Activated naive CD4-positive, alpha-beta T cell treated with anti-CD3 and anti-CD28 coated beads, Interleukin-2, amount 50 U/mL, for 24 hours (primary cell): Measurements from ENCODE around the gene CERS2.

Source experiments
- H3K27ac Mint-ChIP-seq: one replicate; pipeline ENCODE4 v1.8.0; 2021; ENCODE audit warnings: mild to moderate bottlenecking, mixed read lengths
- H3K27me3 Mint-ChIP-seq: one replicate; pipeline ENCODE4 v1.8.0; 2021; ENCODE audit warnings: mixed read lengths
- H3K36me3 Mint-ChIP-seq: one replicate; pipeline ENCODE4 v1.8.0; 2021; ENCODE audit warnings: mixed read lengths
- H3K4me1 Mint-ChIP-seq: one replicate; pipeline ENCODE4 v1.8.0; 2021; ENCODE audit warnings: mixed read lengths
- H3K4me3 Mint-ChIP-seq: one replicate; pipeline ENCODE4 v1.8.0; 2021; ENCODE audit warnings: mild to moderate bottlenecking, mixed read lengths
- H3K9me3 Mint-ChIP-seq: one replicate; pipeline ENCODE4 v1.8.0; 2021; ENCODE audit warnings: mixed read lengths

CERS2 gene

GRCh38 chr1:150979092-150980056, 4.7 kb upstream of the CERS2 start:
- H3K27me3 Mint-ChIP-seq: no peaks in the 10 kb centered on the region
- H3K4me3 Mint-ChIP-seq: peak overlapping the region; percentile 47
- no peaks in the 10 kb centered on the region for H3K9me3 Mint-ChIP-seq
- peaks cover 45% of the 10 kb centered on the region for H3K4me1 Mint-ChIP-seq
- H3K27ac Mint-ChIP-seq: no peak overlapping the region
- H3K36me3 Mint-ChIP-seq: no peaks in the 10 kb centered on the region

GRCh38 chr1:150976879-150977694, 2.5 kb upstream of the CERS2 start:
- Mint-ChIP-seq H3K9me3 (no peaks in the 10 kb centered on the region), H3K36me3 (peaks cover 4% of the 10 kb centered on the region), H3K27me3 (no peaks in the 10 kb centered on the region), H3K4me1 (peaks cover 57% of the 10 kb centered on the region), H3K27ac (peak overlapping the region; percentile 86), H3K4me3 (peak overlapping the region; percentile 81)

GRCh38 chr1:150976401-150976821, 1.8 kb upstream of the CERS2 start:
- Mint-ChIP-seq H3K9me3 (no peaks in the 10 kb centered on the region), H3K4me3 (peak overlapping the region; percentile 81), H3K36me3 (peaks cover 4% of the 10 kb centered on the region), H3K4me1 (peaks cover 64% of the 10 kb centered on the region), H3K27me3 (no peaks in the 10 kb centered on the region), H3K27ac (peak overlapping the region; percentile 13)

- peaks cover 4% of the 10 kb centered on the region for H3K36me3 Mint-ChIP-seq
- H3K4me3 Mint-ChIP-seq: peak overlapping the region; percentile 90
- H3K9me3 Mint-ChIP-seq: no peaks in the 10 kb centered on the region
- peak overlapping the region; percentile 92 for H3K27ac Mint-ChIP-seq
- no peaks in the 10 kb centered on the region for H3K27me3 Mint-ChIP-seq
- peaks cover 69% of the 10 kb centered on the region for H3K4me1 Mint-ChIP-seq
Observed at GRCh38 chr1:150973836-150974579, 627 bp downstream of the CERS2 start.

GRCh38 chr1:150973258-150973835, 1.3 kb downstream of the CERS2 start:
- Mint-ChIP-seq H3K4me3 (peak overlapping the region; percentile 90), H3K9me3 (no peaks in the 10 kb centered on the region), H3K36me3 (peaks cover 4% of the 10 kb centered on the region), H3K27me3 (no peaks in the 10 kb centered on the region), H3K27ac (peak overlapping the region; percentile 92), H3K4me1 (peaks cover 67% of the 10 kb centered on the region)

- H3K27me3 Mint-ChIP-seq: no peaks in the 10 kb centered on the region
- H3K9me3 Mint-ChIP-seq: no peaks in the 10 kb centered on the region
- H3K4me3 Mint-ChIP-seq: peak overlapping the region; percentile 90
- H3K36me3 Mint-ChIP-seq: peaks cover 6% of the 10 kb centered on the region
- H3K27ac Mint-ChIP-seq: peak overlapping the region; percentile 72
- H3K4me1 Mint-ChIP-seq: peaks cover 58% of the 10 kb centered on the region
Observed at GRCh38 chr1:150972417-150972940, 2.2 kb downstream of the CERS2 start.

GRCh38 chr1:150971583-150972416, 2.8 kb downstream of the CERS2 start:
- Mint-ChIP-seq H3K36me3 (peaks cover 7% of the 10 kb centered on the region), H3K4me1 (peaks cover 51% of the 10 kb centered on the region), H3K9me3 (no peaks in the 10 kb centered on the region), H3K27ac (peak overlapping the region; percentile 72), H3K27me3 (no peaks in the 10 kb centered on the region), H3K4me3 (peak overlapping the region; percentile 90)

GRCh38 chr1:150970808-150971582, 3.6 kb downstream of the CERS2 start:
- Mint-ChIP-seq H3K27me3 (no peaks in the 10 kb centered on the region), H3K4me1 (peaks cover 43% of the 10 kb centered on the region), H3K4me3 (peak overlapping the region; percentile 15), H3K9me3 (no peaks in the 10 kb centered on the region), H3K36me3 (peaks cover 13% of the 10 kb centered on the region), H3K27ac (peak overlapping the region; percentile 86)

- no peaks in the 10 kb centered on the region for H3K9me3 Mint-ChIP-seq
- no peak overlapping the region for H3K4me3 Mint-ChIP-seq
- H3K27ac Mint-ChIP-seq: no peak overlapping the region
- H3K27me3 Mint-ChIP-seq: no peaks in the 10 kb centered on the region
- H3K4me1 Mint-ChIP-seq: peaks cover 36% of the 10 kb centered on the region
- peaks cover 13% of the 10 kb centered on the region for H3K36me3 Mint-ChIP-seq
Observed at GRCh38 chr1:150969626-150970025, 5.0 kb downstream of the CERS2 start.

GRCh38 chr1:150968491-150968890, 6.1 kb downstream of the CERS2 start:
- no peaks in the 10 kb centered on the region for H3K27me3 Mint-ChIP-seq
- peak overlapping the region; percentile 93 for H3K27ac Mint-ChIP-seq
- H3K9me3 Mint-ChIP-seq: no peaks in the 10 kb centered on the region
- H3K4me1 Mint-ChIP-seq: peaks cover 36% of the 10 kb centered on the region
- peaks cover 15% of the 10 kb centered on the region for H3K36me3 Mint-ChIP-seq
- H3K4me3 Mint-ChIP-seq: no peak overlapping the region

- no peak overlapping the region for H3K4me3 Mint-ChIP-seq
- peaks cover 15% of the 10 kb centered on the region for H3K36me3 Mint-ChIP-seq
- H3K4me1 Mint-ChIP-seq: peaks cover 32% of the 10 kb centered on the region
- H3K9me3 Mint-ChIP-seq: no peaks in the 10 kb centered on the region
- no peak overlapping the region for H3K27ac Mint-ChIP-seq
- H3K27me3 Mint-ChIP-seq: no peaks in the 10 kb centered on the region
Observed at GRCh38 chr1:150967936-150968335, 6.7 kb downstream of the CERS2 start.

GRCh38 chr1:150966011-150966410, 8.6 kb downstream of the CERS2 start:
- H3K4me1 Mint-ChIP-seq: peaks cover 13% of the 10 kb centered on the region
- no peaks in the 10 kb centered on the region for H3K9me3 Mint-ChIP-seq
- no peak overlapping the region for H3K27ac Mint-ChIP-seq
- peaks cover 13% of the 10 kb centered on the region for H3K36me3 Mint-ChIP-seq
- H3K27me3 Mint-ChIP-seq: no peaks in the 10 kb centered on the region
- H3K4me3 Mint-ChIP-seq: no peak overlapping the region

GRCh38 chr1:150965605-150966004, 9.0 kb downstream of the CERS2 start:
- Mint-ChIP-seq H3K27me3 (no peaks in the 10 kb centered on the region), H3K9me3 (no peaks in the 10 kb centered on the region), H3K36me3 (peaks cover 13% of the 10 kb centered on the region), H3K4me1 (peaks cover 9% of the 10 kb centered on the region), H3K27ac (peak overlapping the region; percentile 55), H3K4me3 (no peak overlapping the region)
